ENCODE results near the gene MPG. TPM values are rescaled to one million over a fixed set of nuclear protein-coding genes. Genes with fewer than 3 reads are reported as not detected.

MPG gene
- polyA plus RNA-seq, 1 experiment = 117 TPM

- Histone ChIP-seq H3K4me3 (ENCODE audit: low read depth, low read length) (no peak overlapping the region), H3K27me3 (ENCODE audit: control insufficient read depth, insufficient read depth, low read length) (no peaks in the 10 kb centered on the region), H3K36me3 (ENCODE audit: control insufficient read depth, insufficient read depth, low read length) (peaks cover 1% of the 10 kb centered on the region; the same call in 1 of the 2 replicates)
- no peak for TF ChIP-seq CTCF (IDR thresholded peaks at IDR 0.05; ENCODE audit: insufficient read depth, low read depth, low read length)
- ChIA-PET POLR2A (no interaction called here), CTCF (interaction anchor here (0.6 kb wide), 1 partner anchor 55 kb away, joined by 3 read pairs; no protein-coding TSS in a partner anchor)
- no peak for DNase-seq (ENCODE audit: low read depth)
Observed at GRCh38 chr16:41439-42068, 36.5 kb upstream of the MPG start.

GRCh38 chr16:42069-42457 lies 36.0 kb upstream of the MPG start:
- Histone ChIP-seq H3K4me3 (ENCODE audit: low read depth, low read length) (no peak overlapping the region), H3K36me3 (ENCODE audit: control insufficient read depth, insufficient read depth, low read length) (peaks cover 1% of the 10 kb centered on the region; the same call in 1 of the 2 replicates), H3K27me3 (ENCODE audit: control insufficient read depth, insufficient read depth, low read length) (no peaks in the 10 kb centered on the region)
- DNase-seq (ENCODE audit: low read depth) = no peak
- CTCF ChIA-PET = interaction anchor here (0.6 kb wide), 1 partner anchor 54 kb away, joined by 3 read pairs; no protein-coding TSS in a partner anchor
- TF ChIP-seq CTCF (IDR thresholded peaks at IDR 0.05; ENCODE audit: insufficient read depth, low read depth, low read length) = no peak
- POLR2A ChIA-PET = no interaction called here

- no peak overlapping the region for H3K4me3 ChIP-seq (ENCODE audit: low read depth, low read length)
- no peak for TF ChIP-seq CTCF (IDR thresholded peaks at IDR 0.05; ENCODE audit: insufficient read depth, low read depth, low read length)
- ChIA-PET POLR2A (no interaction called here), CTCF (no interaction called here)
- no peaks in the 10 kb centered on the region for H3K27me3 ChIP-seq (ENCODE audit: control insufficient read depth, insufficient read depth, low read length)
- DNase-seq (ENCODE audit: low read depth) = no peak
- peaks cover 1% of the 10 kb centered on the region; the same call in 1 of the 2 replicates for H3K36me3 ChIP-seq (ENCODE audit: control insufficient read depth, insufficient read depth, low read length)
Observed at GRCh38 chr16:42691-43090, 35.3 kb upstream of the MPG start.

GRCh38 chr16:43294-43693 lies 34.7 kb upstream of the MPG start:
- DNase-seq (ENCODE audit: low read depth) = no peak
- Histone ChIP-seq H3K4me3 (ENCODE audit: low read depth, low read length) (no peak overlapping the region), H3K36me3 (ENCODE audit: control insufficient read depth, insufficient read depth, low read length) (peaks cover 1% of the 10 kb centered on the region; the same call in 1 of the 2 replicates), H3K27me3 (ENCODE audit: control insufficient read depth, insufficient read depth, low read length) (no peaks in the 10 kb centered on the region)
- TF ChIP-seq CTCF (IDR thresholded peaks at IDR 0.05; ENCODE audit: insufficient read depth, low read depth, low read length) = no peak
- POLR2A ChIA-PET = no interaction called here
- CTCF ChIA-PET = interaction anchor here (1.8 kb wide), 1 partner anchor 53 kb away, joined by 7 read pairs; no protein-coding TSS in a partner anchor

GRCh38 chr16:44655-45054 lies 33.4 kb upstream of the MPG start:
- no peaks in the 10 kb centered on the region for H3K27me3 ChIP-seq (ENCODE audit: control insufficient read depth, insufficient read depth, low read length)
- ChIA-PET POLR2A (no interaction called here), CTCF (interaction anchor here (1.8 kb wide), 1 partner anchor 52 kb away, joined by 7 read pairs; no protein-coding TSS in a partner anchor)
- H3K4me3 ChIP-seq (ENCODE audit: low read depth, low read length) = no peak overlapping the region
- peaks cover 1% of the 10 kb centered on the region; the same call in 1 of the 2 replicates for H3K36me3 ChIP-seq (ENCODE audit: control insufficient read depth, insufficient read depth, low read length)
- TF ChIP-seq CTCF (IDR thresholded peaks at IDR 0.05; ENCODE audit: insufficient read depth, low read depth, low read length) = no peak
- no peak for DNase-seq (ENCODE audit: low read depth)

Measured in BJ (cell line).